Measurements from ENCODE around the gene TRIM41.
"Not testable (repeated sequence)": the region's sequence is repeated elsewhere in the genome, so short reads cannot be mapped to it uniquely, and the experiment has no call there.

Gene TRIM41

GRCh38 chr5:181212080-181212479 lies 11.0 kb upstream of the TRIM41 start:
- DNase-seq = no peak

DNA sequence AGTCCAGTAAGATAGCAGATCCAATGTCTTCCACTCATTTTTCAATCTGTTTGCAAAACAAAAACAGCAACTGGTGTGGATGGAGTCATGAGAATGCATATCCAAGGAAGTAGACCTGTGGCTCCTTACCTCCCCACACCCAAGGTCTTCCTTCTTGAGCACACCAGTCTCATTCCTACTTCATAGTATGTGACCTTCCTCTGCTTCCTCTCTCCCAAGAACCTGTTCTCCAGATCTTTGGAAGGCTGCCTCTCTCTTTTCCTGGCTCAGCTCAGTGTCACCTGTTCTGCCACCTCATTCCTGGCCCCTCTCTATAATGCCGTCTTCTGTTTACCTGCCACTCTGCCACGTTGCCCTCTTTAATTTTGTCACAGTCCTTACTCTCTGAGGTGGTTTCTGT lies 10.1 kb upstream of the TRIM41 start:
- no peak for DNase-seq

GRCh38 chr5:181214249-181214648 lies 8.8 kb upstream of the TRIM41 start:
- not testable (repeated sequence) for DNase-seq

GRCh38 chr5:181215997-181216989 lies 6.8 kb upstream of the TRIM41 start:
- DNase-seq = peak; percentile 63

DNA sequence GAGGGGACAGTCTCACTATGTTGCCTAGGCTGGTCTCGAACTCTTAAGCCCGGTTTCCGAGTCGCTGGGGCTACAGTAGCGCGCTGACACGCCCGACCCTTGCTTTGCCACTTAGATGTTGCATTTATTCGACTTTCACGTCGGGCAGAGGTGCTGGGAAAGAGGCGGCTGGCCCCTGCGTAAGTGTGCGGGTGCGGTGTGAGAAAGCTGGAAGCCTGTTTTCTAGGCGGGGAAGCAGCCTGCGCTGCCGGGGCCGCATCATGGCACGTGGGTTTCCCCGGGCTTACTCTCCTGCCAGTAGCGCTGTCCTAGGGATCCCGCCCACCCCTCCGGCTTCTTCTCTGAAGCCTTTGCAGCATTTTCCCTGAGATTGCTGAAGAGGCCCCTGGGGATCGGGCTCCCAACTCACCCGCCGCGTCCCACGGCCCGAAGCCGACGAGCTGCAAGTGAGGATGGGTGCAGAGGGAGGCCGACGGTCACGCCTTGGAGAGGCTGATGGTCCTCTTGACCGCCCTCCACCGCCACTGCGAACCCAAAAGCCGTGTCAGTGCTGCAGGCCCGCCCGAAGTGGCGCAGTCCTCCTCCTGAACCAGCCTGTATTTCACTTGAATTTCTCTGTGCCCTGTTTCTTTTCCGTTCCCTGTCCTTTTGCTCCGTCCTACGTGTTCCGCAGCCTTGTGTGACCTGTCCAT lies 5.8 kb upstream of the TRIM41 start:
- DNase-seq = peak; percentile 83

DNA sequence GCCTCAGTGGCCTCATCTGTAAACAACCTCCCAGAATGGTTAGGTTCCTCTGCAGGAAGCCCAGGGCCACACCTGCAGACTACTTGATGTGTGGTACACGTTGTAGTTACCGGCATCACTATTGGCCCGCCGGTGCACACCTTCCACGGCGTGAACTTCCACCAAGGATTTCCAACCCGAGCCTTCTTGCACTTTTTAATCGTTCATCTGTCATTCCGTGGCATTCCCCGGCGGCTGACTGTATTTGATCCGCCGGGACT lies 5.3 kb upstream of the TRIM41 start:
- no peak for DNase-seq

GRCh38 chr5:181218795-181219124 lies 4.3 kb upstream of the TRIM41 start:
- DNase-seq = no peak

- no peak for DNase-seq
Observed at GRCh38 chr5:181219262-181220177, 3.6 kb upstream of the TRIM41 start.

- no peak for DNase-seq
Observed at GRCh38 chr5:181220178-181220515, 2.9 kb upstream of the TRIM41 start.

GRCh38 chr5:181221105-181221791 lies 1.8 kb upstream of the TRIM41 start:
- DNase-seq = no peak

DNA sequence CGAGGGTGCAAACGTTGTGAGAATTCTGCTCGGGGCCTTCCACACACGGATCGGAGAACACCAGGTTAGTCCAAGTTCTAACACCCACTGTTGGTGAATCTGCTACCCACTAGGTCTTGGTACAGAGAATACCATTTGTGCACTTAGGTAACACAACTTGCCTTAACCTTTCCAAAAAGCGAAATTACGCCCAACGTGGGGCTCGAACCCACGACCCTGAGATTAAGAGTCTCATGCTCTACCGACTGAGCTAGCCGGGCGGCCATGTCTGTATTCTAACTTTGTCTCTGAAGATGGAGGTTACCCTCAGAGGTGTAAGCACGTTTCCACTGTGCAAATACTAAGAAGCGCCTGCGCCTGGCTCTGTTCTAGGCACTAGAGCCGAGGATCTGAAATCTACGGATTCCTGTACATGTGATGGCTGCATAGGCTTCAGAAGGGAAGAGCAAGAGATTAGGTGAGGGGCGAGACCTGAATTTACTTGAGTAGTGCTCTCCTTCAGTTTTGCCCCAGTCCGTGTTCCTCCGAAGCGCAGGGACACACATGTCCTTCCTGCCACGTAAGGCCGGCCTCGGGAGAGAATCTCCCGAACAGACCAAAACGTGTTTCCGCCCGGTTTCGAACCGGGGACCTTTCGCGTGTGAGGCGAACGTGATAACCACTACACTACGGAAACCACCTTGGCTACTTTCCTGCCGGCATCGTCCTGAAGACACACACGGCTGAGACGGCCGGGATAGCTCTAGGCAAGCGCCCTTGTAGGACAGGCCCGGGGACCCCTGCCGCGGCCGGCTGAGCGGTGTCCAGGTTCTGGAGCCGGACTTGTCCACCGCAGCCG lies 1.1 kb upstream of the TRIM41 start:
- peak; percentile 95 for DNase-seq

DNA sequence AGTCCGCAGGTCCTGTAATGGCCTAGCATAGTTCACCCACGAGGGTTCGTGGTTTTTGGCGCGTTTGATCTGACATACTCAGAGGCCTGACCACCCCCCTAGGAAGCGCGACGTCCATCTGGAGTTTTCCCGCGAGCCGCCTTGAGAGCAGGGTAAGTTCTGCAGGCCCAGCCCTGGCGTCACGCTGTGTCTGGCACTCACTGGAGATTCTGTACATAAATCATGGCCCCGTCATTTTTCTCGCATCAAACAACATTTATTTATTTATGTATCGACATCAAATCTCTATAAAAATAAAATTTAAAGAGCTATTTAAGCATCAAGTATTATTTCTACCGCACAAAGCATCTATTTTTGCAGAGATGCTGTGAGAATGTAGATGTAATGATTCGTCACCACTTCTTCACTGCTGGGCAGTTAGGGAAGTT lies 437 bp upstream of the TRIM41 start:
- peak; percentile 70 for DNase-seq

DNA sequence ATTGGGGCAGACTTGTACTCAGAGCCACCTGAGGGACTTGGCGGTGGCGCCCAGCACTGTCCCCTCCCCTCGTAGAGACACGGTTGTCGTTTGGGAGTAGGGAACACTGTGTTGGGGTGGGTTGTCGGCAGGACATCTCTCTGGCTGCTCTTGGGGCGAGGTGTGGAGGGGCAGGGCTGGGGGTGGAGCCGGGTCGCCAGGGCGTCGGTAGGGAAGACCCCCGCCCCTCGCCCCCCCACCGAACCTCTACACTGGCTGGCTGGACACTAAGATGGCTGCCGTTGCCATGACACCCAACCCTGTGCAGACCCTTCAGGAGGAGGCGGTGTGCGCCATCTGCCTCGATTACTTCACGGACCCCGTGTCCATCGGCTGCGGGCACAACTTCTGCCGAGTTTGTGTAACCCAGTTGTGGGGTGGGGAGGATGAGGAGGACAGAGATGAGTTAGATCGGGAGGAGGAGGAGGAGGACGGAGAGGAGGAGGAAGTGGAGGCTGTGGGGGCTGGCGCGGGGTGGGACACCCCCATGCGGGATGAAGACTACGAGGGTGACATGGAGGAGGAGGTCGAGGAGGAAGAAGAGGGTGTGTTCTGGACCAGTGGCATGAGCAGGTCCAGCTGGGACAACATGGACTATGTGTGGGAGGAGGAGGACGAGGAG lies 778 bp downstream of the TRIM41 start:
- peak; percentile 67 for DNase-seq

GRCh38 chr5:181224390-181225229 lies 1.5 kb downstream of the TRIM41 start:
- no peak for DNase-seq

DNA sequence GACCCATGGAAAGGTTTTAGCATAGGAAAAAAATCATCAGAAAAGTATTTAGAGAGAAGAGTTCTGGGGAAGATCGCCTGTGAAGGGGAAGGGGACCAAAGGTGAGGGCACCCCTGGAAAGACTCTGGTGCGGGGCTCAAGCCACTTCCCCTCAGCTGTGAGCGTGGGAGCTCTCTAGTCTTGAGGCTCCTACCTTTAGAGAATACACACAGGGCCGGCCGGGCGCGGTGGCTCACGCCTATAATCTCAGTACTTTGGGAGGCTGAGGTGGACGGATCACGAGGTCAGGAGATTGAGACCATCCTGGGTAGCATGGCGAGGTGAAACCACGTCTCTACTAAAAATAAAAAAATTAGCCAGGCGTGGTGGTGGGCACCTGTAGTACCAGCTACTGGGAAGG lies 6.9 kb downstream of the TRIM41 start:
- no peak for DNase-seq

- no peak for DNase-seq
Observed at GRCh38 chr5:181230551-181230950, 7.5 kb downstream of the TRIM41 start.

- no peak for DNase-seq
Observed at GRCh38 chr5:181231432-181231831, 8.4 kb downstream of the TRIM41 start.

- no peak for DNase-seq
Observed at GRCh38 chr5:181232593-181232992, 9.5 kb downstream of the TRIM41 start.

DNA sequence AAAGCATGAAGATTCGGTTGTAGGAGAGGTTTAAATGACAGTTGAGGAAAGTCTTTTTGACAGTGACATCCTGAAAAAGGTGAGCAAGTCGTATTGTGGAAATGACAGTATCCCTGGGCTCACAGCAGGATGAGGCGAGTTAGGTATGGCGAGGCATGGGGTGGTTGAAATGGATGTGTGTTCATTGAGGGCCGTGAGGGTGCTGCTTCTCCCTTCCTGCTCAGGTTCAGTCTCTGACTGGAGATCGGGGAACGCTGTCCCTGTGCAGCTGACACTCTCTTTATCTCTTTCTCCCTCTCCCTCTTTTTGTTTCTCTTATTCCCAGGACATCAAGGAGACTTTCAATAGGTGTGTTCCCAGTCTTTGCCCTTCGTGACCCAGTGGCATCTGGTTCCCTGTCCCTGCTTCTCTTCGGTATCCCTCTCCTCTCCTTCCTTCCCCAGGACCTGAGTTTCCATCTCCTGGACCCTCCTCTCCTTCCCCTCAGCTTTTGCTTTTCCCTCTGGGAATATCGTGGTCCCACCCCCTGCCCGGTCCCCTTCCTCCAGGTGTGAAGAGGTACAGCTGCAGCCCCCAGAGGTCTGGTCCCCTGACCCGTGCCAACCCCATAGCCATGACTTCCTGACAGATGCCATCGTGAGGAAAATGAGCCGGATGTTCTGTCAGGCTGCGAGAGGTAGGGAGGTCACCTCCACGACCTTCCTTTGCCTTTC lies 10.2 kb downstream of the TRIM41 start:
- no peak for DNase-seq

All from hematopoietic multipotent progenitor cell treated with erythropoietin and hydrocortisone succinate and interleukin-3 and kit ligand, for 6 days (in vitro differentiated cells).